Left renal pelvis (tissue), 4 donors: Measurements from ENCODE around the gene HS6ST3. TPM values are rescaled to one million over a fixed set of nuclear protein-coding genes. Genes with fewer than 3 reads are reported as not detected.

Source experiments
- DNase-seq, 4 donors: peaks; one replicate each; pipeline ENCODE4 v3.0.0-alpha.2; 2013; ENCODE audit warnings: low read depth in 4 of 4, low spot score in 3 of 4
- polyA plus RNA-seq, 4 donors: library from polyadenylated mRNA; unstranded; fragments of 120-200 nt; gene quantifications; one replicate each; pipeline ENCODE4 v1.2.1, GENCODE V29; 2013; ENCODE audit not compliant: insufficient read length in 4 of 4

HS6ST3 gene
- polyA plus RNA-seq, 4 donors = 2.6 to 5.4 (median 4.3) TPM

DNA sequence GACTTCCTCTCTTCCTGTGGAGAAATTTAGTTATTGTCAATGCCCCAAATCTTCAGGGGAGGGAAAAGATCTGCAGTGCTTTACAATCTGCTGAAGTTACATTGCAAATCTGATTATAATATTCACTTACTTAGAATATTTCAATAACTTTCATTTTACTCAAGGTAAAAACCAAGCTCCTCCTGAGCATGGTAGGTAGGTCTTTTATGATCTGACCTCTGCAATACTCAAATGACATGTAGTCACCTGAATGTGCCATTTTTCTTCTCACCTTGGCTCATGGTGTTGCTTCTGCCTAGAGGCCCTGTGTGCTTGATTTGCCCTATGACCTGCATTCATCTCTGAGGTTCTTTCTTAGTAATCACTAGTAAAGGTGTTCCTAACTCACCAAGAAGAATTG lies 331.4 kb downstream of the HS6ST3 start:
- no peak for DNase-seq

DNA sequence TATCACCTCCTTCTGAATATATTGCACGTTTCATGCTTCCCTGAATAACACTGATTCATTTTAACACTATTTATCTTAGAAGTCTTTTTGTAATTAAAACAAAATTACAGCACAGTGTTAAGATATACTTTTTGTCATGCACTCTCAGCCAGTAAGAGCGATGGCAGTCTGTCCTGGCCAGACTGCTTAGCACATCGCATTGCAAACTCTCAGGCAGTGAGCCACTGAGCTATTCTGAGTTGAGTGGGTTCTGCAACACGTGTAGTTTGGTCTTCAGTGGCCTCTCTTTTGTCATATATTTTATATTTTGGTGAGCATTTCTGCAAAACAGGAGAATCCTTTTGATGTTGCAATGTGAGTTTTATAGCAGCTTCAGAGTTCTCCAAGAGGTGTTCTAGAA lies 332.1 kb downstream of the HS6ST3 start:
- no peak for DNase-seq

DNA sequence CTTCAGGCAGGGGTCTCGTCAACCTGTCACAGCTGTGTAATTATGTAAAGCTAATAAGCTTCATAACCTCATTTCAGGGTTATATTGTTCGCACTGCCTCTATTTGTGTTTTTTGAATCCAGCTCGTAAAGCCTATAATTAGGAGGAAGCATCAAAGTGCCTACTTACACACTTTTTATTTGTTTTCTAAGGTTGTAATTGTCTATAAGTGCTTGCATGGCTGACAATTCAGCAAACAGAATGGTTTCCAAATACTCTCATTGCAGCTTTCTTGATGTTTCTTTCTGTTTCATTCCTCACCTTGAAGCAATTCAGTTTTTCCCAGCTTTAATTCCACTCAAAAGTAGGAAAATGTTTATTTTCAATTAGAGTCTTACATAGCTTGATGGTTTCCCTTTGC lies 336.3 kb downstream of the HS6ST3 start:
- DNase-seq = no peak

DNA sequence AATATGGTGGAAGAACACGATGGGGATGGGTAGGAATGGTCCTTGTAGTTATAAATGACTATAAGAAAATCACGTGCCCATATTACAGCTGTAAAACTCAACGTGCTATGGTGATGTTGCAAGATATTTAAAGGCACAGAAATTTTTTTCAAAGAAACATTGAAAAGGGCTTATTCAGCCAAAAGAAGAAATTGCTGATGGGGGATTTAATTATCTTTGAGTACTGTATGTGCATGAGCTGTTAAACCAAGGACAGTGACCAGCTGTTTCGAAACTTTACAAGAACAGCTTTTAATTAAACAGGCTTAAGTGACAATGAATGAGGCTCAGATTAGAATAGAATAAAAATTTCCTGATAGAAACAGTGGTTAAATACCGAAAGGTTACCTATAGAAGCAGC lies 339.0 kb downstream of the HS6ST3 start:
- no peak for DNase-seq

DNA sequence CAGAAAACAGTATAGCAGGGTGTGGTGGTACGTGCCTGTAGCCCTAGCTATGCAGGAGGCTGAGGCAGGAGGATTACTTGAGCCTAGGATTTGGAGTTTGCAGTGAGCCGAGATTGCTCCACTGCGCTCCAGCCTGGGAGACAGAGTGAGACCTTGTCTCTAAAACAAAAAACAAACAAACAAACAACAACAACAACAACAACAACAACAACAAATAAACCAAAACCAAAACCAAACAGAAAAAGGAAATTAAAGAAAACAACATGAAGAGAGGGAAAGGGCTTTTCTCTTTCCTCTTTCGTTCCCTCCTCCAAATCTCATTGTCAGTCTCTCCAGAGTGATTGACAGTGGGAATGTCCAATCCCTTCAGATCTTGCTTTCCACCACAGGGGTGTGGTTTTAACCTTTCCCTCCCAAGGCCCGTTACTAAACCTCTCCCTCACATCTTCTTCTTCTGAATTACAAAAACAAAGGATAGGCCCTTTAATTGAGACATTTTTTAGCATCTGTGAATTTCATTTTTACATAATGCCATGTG lies 341.2 kb downstream of the HS6ST3 start:
- DNase-seq = no peak

DNA sequence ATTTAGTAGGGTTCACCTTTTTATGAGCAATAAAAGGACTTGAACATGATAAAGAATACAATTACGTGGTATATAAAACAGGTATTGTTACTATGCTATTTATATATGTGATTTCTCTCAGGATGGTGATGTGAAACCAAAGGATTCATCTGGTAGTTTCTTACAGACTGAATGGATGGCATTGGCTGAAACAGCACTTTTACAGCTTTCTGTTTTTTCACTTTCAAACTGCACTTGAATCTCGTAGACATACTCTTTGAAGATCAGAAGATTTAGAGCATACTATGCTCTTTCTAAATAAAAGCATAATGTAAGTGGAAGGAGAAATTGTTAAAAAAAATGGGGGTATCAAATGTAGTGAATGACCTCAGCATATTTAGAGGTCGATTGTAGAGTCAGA lies 354.8 kb downstream of the HS6ST3 start:
- no peak for DNase-seq

DNA sequence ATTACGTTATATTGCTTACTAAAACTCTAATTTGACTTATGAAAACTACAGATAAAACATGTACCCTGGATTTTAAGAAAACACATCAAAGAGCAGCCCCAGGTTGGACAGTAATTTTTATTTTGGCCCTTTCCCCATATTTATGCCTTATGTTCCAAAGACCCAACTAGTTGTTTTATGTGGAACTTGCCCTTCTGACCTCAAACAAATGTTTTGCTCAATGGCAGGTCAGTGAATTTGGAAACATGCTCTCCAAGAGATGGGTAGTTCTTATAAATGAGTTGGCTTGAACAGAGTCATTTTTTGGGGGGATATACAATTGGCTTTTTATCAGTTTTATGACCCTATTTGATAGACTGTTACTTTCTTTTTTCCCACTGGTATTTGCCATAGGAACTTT lies 360.0 kb downstream of the HS6ST3 start:
- no peak for DNase-seq

DNA sequence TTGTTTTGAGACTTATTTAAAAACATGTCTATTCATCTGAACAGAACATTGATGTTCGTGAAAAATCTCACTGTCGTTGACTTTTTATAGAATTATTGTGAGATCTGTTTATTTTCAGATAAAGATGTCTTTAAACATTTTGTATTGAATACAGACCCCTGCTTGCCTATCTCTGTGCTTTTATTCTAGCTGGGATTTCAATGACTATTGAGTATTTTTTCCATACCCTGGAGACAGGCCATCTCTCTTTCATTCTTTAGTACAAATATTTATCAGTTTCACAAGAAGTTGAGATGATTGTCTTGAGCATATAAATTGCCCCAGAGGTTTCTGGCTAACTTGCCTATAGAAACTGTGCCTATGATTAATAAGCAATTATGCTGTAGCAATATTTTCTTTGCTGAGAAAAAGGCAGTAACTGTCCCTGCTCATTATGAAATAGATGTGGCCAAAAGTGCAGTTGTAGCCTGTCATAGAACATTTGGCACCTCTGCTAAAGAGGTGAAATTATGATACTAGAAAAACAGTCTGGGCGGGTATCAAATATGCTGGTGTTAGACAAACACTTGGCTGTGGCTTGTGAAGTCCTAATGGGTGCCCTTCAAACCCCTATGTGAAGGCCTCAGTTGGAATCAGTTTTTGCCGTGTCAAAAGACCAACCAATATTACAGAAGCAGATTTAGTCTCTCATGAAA lies 360.6 kb downstream of the HS6ST3 start:
- no peak for DNase-seq

DNA sequence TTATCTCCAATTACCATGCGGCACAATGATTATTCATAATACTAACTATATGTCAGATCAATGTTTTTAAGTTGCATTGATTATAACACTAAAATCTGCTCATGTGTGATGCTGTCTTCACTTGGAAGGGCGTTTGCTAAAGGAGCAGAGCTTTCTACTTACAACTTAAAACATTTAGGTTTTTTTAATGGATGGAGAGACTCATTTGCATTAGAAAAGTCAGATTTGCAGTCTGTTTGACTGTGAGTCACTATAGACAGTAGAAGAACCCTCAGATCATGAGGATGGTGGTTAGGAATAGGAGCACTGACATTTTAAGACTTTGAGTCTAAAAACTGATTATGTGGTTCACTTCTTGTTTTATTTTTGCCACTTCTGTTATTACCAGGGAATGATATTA lies 364.6 kb downstream of the HS6ST3 start:
- no peak for DNase-seq

DNA sequence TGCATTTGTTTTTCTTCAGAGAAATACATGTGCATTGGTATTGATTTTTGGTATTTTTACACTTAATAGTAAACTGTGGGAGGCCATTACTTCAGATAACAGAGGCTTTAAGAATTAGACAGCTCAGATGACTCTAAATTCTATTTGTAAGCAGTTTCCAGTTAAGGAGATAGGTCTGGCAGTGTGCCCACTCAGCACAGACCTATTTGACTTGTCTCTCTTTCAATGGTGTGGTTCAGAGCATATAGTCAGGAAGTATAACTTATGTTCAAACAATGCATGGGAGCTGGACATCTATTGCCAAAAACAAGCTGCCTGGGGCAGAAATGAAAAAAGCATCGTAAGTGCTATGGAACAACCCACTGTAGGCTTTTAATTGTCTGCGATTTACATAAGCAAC lies 370.7 kb downstream of the HS6ST3 start:
- no peak for DNase-seq

DNA sequence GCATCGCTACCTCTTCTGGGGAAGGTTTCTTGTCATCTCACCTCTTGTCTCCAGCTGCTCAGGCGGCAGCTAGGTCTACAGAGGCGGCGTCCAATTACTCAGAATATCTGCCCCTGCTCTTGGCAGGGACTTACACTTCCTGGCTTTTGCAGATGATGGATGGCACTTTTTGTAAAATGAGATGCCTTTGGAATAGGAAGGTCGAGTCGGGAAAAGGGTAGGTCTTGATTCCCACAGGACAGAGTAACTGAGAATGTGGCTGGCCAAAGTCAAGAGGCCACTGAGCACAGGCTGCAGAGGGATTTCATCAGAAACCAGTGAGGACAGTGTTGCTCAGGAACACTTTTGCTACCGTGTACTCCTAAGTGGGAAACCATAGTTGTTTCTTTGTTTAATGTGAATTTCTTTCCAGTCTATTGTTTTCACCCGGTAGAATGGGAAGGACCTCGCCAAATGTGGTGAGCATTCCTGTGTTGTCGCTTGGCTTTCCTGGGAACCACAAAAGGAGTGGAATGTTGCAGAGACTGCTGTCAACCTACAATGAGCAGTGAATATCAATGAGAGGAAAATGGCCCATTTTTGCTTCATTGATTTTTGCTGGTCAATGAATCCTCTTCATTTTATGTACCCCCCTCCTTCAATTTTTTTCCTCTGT lies 383.7 kb downstream of the HS6ST3 start:
- no peak for DNase-seq

DNA sequence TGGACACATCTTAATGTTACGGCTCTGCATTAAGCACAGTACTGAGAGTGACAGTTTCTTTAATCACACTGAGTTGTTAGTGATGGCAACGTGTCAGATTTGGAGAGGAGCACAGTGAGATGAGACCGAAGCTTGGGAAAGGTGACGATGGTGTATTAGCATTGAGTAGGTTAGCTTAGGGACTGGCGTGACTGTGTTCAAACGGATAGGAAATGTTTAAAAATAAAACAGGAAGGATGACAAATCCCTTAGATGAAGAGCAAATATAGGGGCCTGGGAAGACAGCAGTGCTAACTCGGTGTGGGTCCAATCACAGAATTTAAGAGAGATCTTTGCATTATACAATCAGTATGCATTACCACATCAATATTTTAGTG lies 384.3 kb downstream of the HS6ST3 start:
- DNase-seq = no peak

DNA sequence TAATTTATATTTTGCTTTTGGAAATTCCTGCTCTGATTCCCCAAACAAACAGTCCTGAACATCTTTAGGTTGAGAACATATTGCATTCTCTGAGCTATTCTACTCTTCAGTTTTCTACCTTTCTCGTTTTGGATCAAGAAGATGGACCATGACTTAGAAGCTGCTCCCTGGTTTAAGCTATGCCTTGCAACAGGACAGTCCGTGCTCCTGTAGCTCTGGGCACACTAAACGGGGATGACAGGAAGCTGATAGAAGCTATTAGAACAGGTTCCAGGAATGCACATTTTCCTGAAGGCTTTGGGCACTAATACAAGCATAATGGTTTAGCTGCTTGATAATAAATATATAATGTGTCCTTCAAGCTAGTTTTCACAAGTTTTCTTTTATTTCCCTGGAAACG lies 385.2 kb downstream of the HS6ST3 start:
- no peak for DNase-seq

DNA sequence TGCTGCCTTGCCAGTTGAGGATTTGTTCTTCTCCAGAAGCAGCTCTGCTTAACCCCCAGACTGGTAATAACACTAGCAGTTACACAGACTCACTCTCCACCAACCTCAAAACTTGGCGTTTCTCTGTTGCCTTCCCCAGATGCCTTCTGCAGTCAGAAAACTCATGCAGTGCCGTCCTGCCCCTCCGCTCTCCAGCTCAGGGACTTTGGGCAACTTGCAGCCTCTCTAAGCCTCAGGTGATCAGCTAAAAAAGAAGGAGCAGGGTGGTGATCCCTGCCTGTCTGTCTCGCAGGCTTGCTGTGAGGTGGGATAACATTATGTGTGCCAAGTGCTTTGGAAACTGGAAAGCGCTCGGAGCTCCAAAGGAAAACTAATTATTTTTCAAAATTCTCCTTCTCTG lies 391.6 kb downstream of the HS6ST3 start:
- DNase-seq = no peak

DNA sequence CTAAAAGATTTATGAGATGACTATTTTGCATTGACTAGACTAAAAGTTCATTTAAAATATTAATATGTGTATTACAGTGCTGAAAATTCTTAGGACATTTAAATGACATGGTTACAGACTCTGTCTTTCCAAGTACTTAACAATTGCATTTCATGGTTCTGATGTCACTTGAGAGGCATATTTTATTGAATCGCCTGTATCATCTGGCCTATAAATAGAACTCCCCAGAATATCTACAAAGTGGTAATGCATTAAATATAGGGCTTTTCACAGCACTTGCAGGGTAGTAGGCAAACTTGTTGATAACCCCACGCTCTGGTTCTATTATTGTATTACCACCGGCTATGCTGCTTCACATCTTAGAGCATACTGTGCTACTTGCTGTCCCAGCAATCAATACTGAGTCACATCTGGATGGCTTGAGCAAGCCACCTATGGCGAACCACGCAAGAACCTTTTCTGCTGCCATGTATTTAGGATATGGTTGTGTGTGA lies 400.6 kb downstream of the HS6ST3 start:
- DNase-seq = no peak

DNA sequence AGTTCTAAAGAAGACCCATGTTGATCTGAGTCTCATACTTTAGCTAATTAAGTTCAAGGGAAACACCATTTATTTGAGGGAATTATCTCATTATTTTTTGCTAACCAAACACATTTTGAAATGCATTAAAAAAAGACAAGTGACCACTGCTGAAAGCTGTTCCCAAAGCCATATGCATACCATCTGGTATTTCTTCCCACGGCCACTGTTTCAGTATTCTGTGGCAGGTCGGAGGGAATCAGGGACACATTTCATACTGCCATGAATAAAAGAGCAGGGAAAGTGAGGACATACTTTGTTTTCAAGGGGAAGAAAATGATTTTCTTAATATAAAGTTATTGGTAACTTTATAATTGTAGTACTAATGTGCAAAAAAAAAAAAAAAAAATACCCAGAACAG lies 401.2 kb downstream of the HS6ST3 start:
- no peak for DNase-seq

DNA sequence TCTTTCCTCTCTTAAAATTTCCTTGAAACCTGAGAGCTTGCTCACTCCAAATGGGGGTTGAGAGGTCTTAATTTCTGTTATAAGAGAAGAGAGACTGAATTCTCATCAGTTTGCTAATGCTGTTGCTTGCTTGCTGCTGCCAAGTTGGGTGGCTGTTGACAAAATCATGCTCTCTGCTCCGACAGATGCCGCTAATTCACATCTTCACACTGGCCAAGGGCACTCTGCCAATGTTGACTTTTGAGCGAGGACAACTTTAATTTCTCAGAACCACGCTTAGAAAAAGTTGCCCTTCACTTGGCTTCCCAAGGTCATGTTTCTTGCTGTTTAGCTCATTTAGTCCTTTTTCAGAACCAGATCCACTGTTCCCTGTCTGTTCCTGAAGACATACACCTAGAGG lies 402.9 kb downstream of the HS6ST3 start:
- DNase-seq = no peak

DNA sequence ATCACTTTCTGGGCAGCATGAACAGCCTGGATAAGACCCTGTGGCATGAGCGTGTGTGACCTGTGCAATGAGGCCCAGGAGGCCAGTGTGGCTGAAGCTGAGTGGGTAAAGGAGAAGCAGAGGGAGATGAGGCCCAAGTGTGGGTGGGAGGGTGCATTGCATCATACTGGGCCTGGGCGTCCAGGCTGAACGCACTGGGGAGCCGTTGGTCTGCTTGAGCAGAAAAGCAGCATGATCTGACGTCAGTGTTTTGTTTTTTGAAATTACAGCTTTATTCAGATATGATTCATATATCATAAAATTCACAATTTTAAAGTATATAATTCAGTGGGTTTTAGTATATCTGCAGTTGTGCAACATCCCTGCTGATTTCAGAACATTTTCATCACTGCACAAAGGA lies 409.7 kb downstream of the HS6ST3 start:
- DNase-seq = no peak

DNA sequence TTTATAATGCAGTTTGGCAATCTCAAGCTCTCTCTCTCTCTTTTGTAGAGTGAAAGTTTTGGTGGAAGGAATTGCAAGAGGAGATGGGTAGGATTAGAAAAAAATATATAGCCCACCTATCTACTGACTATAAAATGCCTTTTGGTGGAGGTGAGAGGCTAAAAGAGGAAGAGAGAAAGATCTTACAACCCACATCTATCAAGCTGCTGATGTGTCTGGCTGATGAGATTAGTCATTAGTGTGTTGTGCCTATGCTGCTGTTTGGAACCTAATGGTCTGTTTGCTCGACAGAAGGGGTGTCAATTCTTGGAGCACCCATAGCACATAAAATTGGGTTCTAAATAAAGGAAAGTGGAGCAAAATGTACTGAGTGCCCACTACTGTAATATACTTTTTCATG lies 411.0 kb downstream of the HS6ST3 start:
- DNase-seq = no peak

DNA sequence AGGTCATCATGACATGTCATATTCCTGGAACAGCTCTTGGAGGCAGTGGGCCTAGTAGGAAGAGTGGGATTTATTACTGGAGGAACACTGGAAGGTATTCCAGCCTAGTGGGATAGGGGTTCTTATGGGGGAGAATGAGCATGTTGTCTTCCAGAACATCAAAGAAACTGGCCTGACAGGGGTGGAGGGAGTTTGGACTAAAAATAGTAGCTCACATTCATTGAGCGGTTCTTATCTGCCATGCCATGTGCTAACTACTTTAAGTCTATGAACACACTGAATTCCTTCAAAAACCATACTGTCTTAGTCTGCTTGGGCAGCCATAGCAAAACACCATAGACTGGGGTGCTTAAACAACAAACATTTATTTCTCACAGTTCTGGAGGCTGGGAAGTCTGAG lies 413.6 kb downstream of the HS6ST3 start:
- DNase-seq = no peak

DNA sequence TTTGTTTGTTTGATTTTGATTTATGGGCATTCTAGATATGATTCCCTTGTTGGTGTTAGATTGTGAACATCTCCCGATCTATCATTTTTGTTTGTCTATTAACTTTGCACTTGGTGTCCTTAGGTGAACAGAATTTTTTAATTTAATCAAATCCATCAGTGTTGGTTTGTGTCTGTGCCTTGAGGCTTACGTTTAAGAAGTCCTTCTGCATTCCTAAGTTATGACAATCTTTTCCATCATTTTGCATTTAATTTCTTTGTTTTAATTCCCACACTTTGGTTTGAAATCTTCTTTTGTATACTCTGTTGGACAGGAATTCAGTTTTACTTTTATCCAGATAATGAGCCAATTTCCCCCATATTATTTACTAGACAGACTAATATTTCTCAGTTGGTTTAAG lies 421.7 kb downstream of the HS6ST3 start:
- no peak for DNase-seq

DNA sequence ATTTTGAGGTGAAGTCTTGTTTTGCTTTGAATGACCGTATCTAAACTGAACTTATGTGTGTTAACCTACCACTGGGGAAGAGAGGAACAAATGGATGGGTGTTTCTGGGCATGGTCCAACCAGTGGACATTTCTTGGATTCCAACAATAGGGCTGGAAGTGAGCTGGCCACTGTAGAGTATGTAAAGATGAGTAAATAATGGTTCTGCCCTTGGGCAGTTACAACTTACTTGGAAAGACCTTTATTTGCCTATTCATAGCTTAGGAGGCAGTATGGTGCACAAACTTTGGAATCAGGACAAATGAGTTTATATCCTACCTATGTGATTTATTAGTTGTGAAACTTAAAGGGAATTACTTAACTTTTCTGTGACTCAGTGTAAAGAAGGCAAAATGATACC lies 429.5 kb downstream of the HS6ST3 start:
- DNase-seq = no peak
